Neuron (in vitro differentiated cells): ENCODE data around the gene ITGA5.

Source experiments
- H2AFZ ChIP-seq: one replicate; pipeline ENCODE4 v1.6.1; 2013; ENCODE audit warnings: low read depth, mild to moderate bottlenecking, inconsistent platforms, low read length, moderate library complexity
- H3K27me3 ChIP-seq: one replicate; pipeline ENCODE4 v1.6.1; 2013; ENCODE audit warnings: low read length; ENCODE audit not compliant: insufficient read depth
- H3K36me3 ChIP-seq: one replicate; pipeline ENCODE4 v1.6.1; 2013; ENCODE audit warnings: low read length; ENCODE audit not compliant: insufficient read depth
- H3K4me1 ChIP-seq: one replicate; pipeline ENCODE4 v1.6.1; 2013; ENCODE audit warnings: low read length; ENCODE audit not compliant: insufficient read depth
- H3K4me3 ChIP-seq: 2 replicates; pipeline ENCODE4 v1.5.1; 2013; ENCODE audit warnings: mild to moderate bottlenecking, low read length, moderate library complexity
- H3K9me3 ChIP-seq: one replicate; pipeline ENCODE4 v1.6.1; 2013; ENCODE audit warnings: low read length

The ITGA5 gene

GRCh38 chr12:54419088-54419887, at the start of gene ITGA5:
Gene ITGA5 (minus strand): TSS chr12:54419266. CDS start chr12:54419198, 68 bp downstream.
- peak within 1 kb of the TSS; percentile 47 for H3K4me3 ChIP-seq
- H3K9me3 ChIP-seq, result no peaks in the 10 kb centered on the region
- H2AFZ ChIP-seq, result peak within 1 kb of the TSS; percentile 65
- peaks cover 10% of the 10 kb centered on the region for H3K4me1 ChIP-seq
- H3K27me3 ChIP-seq, result peaks cover 45% of the 10 kb centered on the region
- no peaks in the 10 kb centered on the region for H3K36me3 ChIP-seq

- H3K27me3 ChIP-seq, result peaks cover 27% of the 10 kb centered on the region
- H3K4me1 ChIP-seq, result no peaks in the 10 kb centered on the region
- H3K9me3 ChIP-seq, result no peaks in the 10 kb centered on the region
- no peaks in the 10 kb centered on the region for H3K36me3 ChIP-seq
- no peak overlapping the region for H2AFZ ChIP-seq
- no peak overlapping the region for H3K4me3 ChIP-seq
Observed at GRCh38 chr12:54465857-54466523, 46.9 kb upstream of the ITGA5 start.

- H3K9me3 ChIP-seq, result no peaks in the 10 kb centered on the region
- peaks cover 31% of the 10 kb centered on the region for H3K27me3 ChIP-seq
- H3K36me3 ChIP-seq, result no peaks in the 10 kb centered on the region
- H3K4me3 ChIP-seq, result no peak overlapping the region
- H2AFZ ChIP-seq, result no peak overlapping the region
- H3K4me1 ChIP-seq, result no peaks in the 10 kb centered on the region
Observed at GRCh38 chr12:54463484-54463883, 44.4 kb upstream of the ITGA5 start.

GRCh38 chr12:54463034-54463433, 44.0 kb upstream of the ITGA5 start:
- Histone ChIP-seq H3K4me3 (no peak overlapping the region), H3K9me3 (no peaks in the 10 kb centered on the region), H2AFZ (no peak overlapping the region), H3K36me3 (no peaks in the 10 kb centered on the region), H3K4me1 (no peaks in the 10 kb centered on the region), H3K27me3 (peaks cover 31% of the 10 kb centered on the region)

- Histone ChIP-seq H2AFZ (no peak overlapping the region), H3K4me3 (no peak overlapping the region), H3K27me3 (peaks cover 22% of the 10 kb centered on the region), H3K4me1 (no peaks in the 10 kb centered on the region), H3K9me3 (no peaks in the 10 kb centered on the region), H3K36me3 (no peaks in the 10 kb centered on the region)
Observed at GRCh38 chr12:54460317-54460923, 41.4 kb upstream of the ITGA5 start.

GRCh38 chr12:54459355-54459754, 40.3 kb upstream of the ITGA5 start:
- H3K4me1 ChIP-seq, result no peaks in the 10 kb centered on the region
- H3K9me3 ChIP-seq, result no peaks in the 10 kb centered on the region
- no peaks in the 10 kb centered on the region for H3K36me3 ChIP-seq
- H3K27me3 ChIP-seq, result peaks cover 18% of the 10 kb centered on the region
- H2AFZ ChIP-seq, result no peak overlapping the region
- H3K4me3 ChIP-seq, result no peak overlapping the region

GRCh38 chr12:54455760-54456469, 36.8 kb upstream of the ITGA5 start:
- H3K36me3 ChIP-seq, result no peaks in the 10 kb centered on the region
- peaks cover 12% of the 10 kb centered on the region for H3K27me3 ChIP-seq
- H3K9me3 ChIP-seq, result no peaks in the 10 kb centered on the region
- H3K4me1 ChIP-seq, result no peaks in the 10 kb centered on the region
- no peak overlapping the region for H3K4me3 ChIP-seq
- H2AFZ ChIP-seq, result no peak overlapping the region

GRCh38 chr12:54452628-54453027, 33.6 kb upstream of the ITGA5 start:
- H3K27me3 ChIP-seq, result peaks cover 8% of the 10 kb centered on the region
- no peaks in the 10 kb centered on the region for H3K4me1 ChIP-seq
- no peak overlapping the region for H3K4me3 ChIP-seq
- no peak overlapping the region for H2AFZ ChIP-seq
- no peaks in the 10 kb centered on the region for H3K9me3 ChIP-seq
- H3K36me3 ChIP-seq, result no peaks in the 10 kb centered on the region

- H3K36me3 ChIP-seq, result no peaks in the 10 kb centered on the region
- H3K9me3 ChIP-seq, result no peaks in the 10 kb centered on the region
- H3K4me3 ChIP-seq, result no peak overlapping the region
- peaks cover 10% of the 10 kb centered on the region for H3K27me3 ChIP-seq
- no peak overlapping the region for H2AFZ ChIP-seq
- H3K4me1 ChIP-seq, result no peaks in the 10 kb centered on the region
Observed at GRCh38 chr12:54448344-54448743, 29.3 kb upstream of the ITGA5 start.

GRCh38 chr12:54447917-54448316, 28.9 kb upstream of the ITGA5 start:
- no peak overlapping the region for H2AFZ ChIP-seq
- peaks cover 11% of the 10 kb centered on the region for H3K27me3 ChIP-seq
- H3K4me3 ChIP-seq, result no peak overlapping the region
- no peaks in the 10 kb centered on the region for H3K4me1 ChIP-seq
- H3K9me3 ChIP-seq, result no peaks in the 10 kb centered on the region
- no peaks in the 10 kb centered on the region for H3K36me3 ChIP-seq

- Histone ChIP-seq H3K9me3 (no peaks in the 10 kb centered on the region), H2AFZ (no peak overlapping the region), H3K4me1 (no peaks in the 10 kb centered on the region), H3K27me3 (peaks cover 8% of the 10 kb centered on the region), H3K4me3 (no peak overlapping the region), H3K36me3 (no peaks in the 10 kb centered on the region)
Observed at GRCh38 chr12:54444206-54444605, 25.1 kb upstream of the ITGA5 start.

GRCh38 chr12:54443446-54443845, 24.4 kb upstream of the ITGA5 start:
- no peaks in the 10 kb centered on the region for H3K4me1 ChIP-seq
- H3K36me3 ChIP-seq, result no peaks in the 10 kb centered on the region
- H2AFZ ChIP-seq, result no peak overlapping the region
- H3K27me3 ChIP-seq, result peaks cover 8% of the 10 kb centered on the region
- H3K9me3 ChIP-seq, result no peaks in the 10 kb centered on the region
- H3K4me3 ChIP-seq, result no peak overlapping the region

GRCh38 chr12:54442961-54443360, 23.9 kb upstream of the ITGA5 start:
- Histone ChIP-seq H2AFZ (no peak overlapping the region), H3K27me3 (peaks cover 8% of the 10 kb centered on the region), H3K4me1 (no peaks in the 10 kb centered on the region), H3K9me3 (no peaks in the 10 kb centered on the region), H3K4me3 (no peak overlapping the region), H3K36me3 (no peaks in the 10 kb centered on the region)
